SU-DHL-6 (cell line): ENCODE data around the gene SNRNP35.

Experiments
- CTCF ChIP-seq: fragments of 200-600 bp; sonication (generic); IDR thresholded peaks from one replicate; pipeline ENCODE4 v1.5.1; 2017; ENCODE audit warnings: antibody characterized with exemption, mild to moderate bottlenecking, low read length, moderate library complexity; ENCODE audit not compliant: insufficient read depth, poor library complexity, severe bottlenecking
- EZH2phosphoT487 ChIP-seq: fragments of 200-600 bp; sonication (generic), shearing (Covaris generic); conservative IDR thresholded peaks from 2 replicates; pipeline ENCODE4 v1.6.1; 2018; ENCODE audit warnings: mild to moderate bottlenecking, antibody characterized with exemption, low read length, moderate library complexity, mixed read lengths

DNA sequence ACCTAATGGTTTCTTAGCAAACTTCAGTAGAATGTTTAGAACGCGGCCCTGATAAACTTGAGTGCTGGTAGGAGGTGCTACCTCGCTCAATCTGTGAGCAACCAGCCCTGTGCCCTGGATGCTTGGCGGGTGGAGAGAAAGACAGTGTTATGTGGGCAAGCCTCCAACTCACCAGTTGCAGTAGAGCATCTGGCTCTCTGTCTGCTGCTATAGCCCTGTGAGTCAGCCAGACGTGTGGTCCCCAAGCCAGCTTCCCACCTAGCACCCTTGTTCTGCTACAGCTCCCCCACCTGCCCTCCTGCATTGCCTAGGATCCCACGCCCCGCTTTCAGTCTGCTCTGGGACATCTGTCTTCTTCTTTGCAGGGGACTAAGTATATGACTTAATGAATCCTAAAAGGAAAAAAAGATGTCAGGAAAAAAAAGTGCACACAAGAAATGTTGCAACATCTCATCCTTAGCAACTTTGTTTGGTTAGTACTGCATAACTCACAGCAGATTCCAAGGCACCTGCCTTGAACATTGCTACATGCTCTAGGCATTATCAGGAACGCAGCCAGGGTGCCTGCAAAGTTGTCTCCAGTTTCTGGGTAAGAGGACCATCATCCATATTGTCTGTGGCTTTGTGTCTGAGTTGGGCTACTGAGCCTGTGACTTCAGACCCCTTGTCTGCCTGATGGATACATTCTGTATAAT, 13.6 kb downstream of the SNRNP35 start:
- TF ChIP-seq CTCF (no peak), EZH2phosphoT487 (no peak)
